Renal pelvis (tissue), 4 donors: ENCODE data around the gene ETV7. TPM values are rescaled to one million over a fixed set of nuclear protein-coding genes. Genes with fewer than 3 reads are reported as not detected.
"Not testable (repeated sequence)": the region's sequence is repeated elsewhere in the genome, so short reads cannot be mapped to it uniquely, and the experiment has no call there.

ENCODE experiments used
- DNase-seq: peaks from one replicate; pipeline ENCODE4 v3.0.0-alpha.2; 2013
- polyA plus RNA-seq, 3 donors: library from polyadenylated mRNA; unstranded; fragments of 120-200 nt; gene quantifications; one replicate each; pipeline ENCODE4 v1.2.1, GENCODE V29; 2013; ENCODE audit not compliant: insufficient read length in 3 of 3

Gene ETV7
- polyA plus RNA-seq, 3 donors = 0.11 to 0.13 TPM; not detected in 1

DNA sequence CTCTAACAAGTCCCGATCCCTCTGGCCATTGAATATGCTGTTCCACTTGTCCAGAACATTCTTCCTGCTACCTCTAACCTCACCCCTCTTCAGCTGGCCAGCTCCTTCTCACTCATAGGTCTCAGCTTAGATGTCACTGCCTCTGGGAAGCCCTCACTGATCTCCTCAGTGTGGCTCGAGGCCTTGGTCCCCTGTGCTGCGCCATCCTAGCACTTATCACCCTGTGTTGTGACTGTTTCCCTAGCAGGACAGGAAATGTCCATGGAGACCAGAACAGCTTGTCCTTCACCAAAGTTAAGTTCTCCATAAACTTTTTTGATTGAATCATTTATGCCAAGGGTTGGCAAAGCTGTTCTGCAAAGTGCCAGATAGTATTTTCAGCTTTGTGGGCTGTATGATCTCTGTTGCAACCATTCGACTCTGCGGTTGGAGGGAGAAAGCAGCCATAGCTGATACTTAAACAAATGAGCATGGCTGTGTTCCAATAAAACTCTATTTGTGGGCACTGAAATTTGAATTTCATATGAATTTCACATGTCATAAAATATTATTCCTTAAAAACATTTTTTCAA lies 44.3 kb downstream of the ETV7 start:
- no peak for DNase-seq

DNA sequence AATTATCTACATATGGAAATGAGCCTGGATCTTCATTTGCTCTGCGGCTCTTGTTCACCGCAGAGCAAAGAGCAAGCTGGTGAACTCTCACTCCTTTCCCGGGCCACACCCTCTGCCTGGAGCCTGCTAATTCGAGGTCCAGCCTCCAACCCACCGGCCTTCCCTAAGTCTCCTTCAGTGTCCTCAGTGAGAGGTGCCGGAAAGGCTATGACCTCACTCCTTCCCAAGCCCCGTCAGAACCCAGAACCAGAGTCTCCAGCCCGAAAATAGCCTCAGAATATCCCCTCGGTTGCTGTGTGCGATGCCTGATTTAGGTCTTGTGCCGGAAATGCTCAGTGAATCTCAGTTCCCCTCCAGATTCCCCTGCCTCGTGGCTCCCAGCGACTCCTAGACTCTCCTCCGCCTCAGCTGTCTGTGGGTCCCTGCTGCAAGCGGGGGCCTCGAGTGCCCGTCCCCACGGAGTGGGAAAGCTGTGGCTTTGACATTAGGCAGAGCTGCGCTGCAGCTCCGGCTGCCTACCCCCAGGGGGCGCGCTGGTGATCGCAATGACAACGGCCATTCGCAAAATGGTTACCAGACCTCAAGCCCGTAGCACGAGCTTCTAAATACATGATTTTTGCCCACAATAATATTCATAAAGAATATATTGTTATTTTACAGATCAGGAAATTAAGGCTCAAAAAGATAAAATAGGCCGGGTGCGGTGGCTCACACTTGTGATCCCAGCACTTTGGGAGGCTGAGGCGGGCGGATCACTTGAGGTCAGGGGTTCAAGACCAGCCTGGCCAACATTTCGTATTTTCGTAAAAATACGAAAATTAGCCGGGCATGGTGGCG lies 46.6 kb downstream of the ETV7 start:
- no peak for DNase-seq

DNA sequence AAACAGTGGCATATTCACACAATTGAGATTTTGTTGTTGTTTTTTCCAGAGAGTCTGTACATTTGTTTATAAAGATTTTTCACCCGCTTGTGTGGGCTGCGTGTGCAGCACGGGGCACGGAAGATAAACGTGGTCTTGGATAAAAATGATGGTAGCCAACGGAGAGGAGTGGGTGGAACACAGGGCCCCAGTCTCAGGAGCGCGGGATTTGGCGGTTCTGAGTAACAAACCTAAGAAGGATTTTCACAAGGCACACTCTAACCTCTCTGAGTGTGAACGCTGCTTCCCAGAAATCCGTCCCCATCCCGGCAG lies 47.2 kb downstream of the ETV7 start:
- DNase-seq = no peak

DNA sequence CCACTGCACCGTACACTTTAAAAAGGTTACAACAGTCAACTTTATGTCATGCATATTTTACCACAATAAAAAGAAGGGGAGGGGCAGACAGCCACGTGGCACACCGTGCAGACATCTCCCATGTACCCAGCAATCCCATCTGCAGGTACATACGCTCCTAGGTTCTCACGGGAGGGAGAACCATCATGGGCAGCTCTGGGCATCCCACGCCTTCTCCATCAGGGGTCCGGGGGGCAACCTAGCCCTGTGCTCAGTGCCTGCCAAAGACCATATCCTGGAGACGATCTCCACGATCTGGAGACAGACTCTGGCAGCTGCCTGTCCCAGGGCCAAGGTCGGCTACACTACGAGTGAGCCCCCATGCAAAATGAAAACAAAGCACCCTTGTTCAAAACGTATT lies 48.3 kb downstream of the ETV7 start:
- no peak for DNase-seq

DNA sequence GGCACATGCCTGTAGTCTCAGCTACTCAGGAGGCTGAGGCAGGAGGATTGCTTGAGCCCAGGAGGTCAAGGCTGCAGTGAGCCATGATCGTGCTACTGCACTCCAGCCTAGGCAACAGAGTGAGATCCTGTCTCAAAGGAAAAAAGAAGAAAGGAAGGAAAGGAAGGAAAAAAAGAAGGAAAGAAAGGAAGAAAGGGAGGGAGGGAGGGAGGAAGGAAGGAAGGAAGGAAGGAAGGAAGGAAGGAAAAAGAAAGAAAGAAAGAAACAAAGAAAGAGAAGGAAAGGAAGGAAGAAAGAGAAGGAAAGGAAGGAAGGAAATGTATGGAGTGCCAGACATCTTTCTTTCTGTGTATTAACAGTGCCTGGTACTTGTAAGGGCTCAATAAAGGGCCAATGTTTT lies 49.2 kb downstream of the ETV7 start:
- DNase-seq = not testable (repeated sequence)

DNA sequence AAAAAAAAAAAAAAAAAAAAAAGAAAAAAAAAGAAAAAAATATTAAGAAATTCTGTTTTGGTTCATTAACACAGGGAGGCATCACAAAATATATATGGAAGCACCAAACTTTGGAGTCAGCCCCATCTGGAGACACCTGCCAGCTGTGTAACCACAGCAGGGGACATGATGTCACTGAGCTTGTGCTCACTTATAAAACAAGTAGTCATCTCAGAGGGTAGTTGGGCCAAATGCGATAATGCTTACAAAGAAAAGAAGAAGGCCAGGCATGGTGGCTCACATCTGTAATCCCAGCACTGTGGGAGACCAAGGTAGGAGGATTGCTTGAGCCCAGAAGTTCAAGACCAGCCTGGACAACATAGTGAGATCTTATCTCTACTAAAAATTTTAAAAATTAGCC lies 49.7 kb downstream of the ETV7 start:
- no peak for DNase-seq

DNA sequence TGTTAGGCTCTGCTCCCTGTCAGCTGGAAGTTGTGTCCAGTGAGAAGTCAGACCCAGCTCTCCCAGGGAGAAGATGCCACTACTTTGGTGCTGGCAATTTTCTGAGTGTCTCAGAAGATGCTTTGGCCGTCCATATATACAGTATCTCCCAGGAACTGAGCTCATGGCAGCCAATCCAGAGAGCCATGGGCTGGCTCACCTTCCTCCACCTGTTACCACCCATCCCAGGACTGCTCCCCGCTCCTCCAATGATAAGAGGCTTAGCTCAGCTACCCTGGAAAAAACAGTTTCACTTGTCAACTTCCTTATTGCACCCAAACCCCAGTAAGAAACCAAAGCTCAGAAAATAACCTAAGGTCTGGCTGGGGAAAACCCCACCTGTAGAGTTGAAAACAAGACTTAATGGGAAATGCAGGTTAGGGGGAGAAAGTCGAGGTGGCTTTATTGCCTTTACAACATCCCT lies 50.7 kb downstream of the ETV7 start, which contains the start of gene BNIP5:
Gene BNIP5, minus strand, starts transcription at position 110 of the 463 bp plus-strand sequence. CDS start 6,198 bp downstream, outside the sequence.
- DNase-seq = no peak

DNA sequence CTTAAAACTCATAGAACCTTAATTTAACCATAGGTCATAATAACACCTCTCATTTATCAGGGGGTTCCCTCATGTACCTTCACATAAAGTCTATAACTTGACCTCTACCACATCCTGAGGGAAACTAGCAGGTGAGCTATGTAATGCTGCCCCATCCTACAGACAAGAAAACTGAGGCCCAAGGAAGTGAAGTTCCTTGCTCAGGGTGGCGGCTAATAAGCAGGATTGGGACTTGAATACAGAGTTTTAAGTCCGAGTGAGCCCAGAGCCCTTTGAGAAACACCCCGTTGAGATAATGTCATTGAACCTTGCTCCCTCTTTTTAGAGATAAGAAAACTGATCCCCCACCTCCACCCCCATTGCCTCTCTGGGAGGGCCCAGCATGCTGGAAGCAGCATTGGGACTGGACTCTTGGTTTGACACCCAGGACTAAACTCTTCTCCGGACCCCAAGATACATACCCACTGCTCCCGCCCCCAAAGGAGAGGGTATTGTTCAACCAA lies 51.2 kb downstream of the ETV7 start:
- DNase-seq = no peak

DNA sequence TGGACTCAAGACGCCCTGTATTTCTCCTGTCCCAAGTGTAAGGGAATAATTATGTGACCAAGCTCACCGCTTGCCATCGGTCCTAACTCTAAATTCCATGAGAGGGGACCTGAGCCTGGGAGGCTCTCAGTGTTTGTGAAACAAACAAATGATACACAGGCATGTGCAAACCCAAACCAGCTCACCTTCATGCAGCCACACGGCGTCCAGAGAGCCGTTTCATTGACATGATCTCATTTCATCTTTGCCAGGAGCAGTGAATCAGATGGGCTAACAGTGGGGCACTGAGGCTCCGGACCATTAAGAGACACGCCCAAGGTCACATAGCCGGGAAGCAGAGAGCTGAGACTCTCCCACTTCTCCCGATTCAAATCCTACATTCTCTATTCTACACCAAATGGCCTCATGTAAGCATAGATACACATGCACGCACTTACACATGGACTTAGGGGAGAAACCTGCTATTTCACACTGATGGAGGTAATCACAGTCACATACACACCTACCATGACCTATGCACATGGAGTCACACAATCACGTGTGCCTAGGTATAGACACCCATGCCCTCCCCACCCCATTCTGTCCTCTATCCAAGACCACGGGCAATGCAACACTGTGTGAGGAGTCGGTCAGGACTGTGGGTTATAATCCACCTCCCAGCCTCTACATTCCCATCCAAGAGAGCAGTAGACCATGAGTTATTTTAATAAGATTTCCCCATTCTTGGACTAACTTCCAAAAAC lies 51.8 kb downstream of the ETV7 start:
- DNase-seq = no peak

DNA sequence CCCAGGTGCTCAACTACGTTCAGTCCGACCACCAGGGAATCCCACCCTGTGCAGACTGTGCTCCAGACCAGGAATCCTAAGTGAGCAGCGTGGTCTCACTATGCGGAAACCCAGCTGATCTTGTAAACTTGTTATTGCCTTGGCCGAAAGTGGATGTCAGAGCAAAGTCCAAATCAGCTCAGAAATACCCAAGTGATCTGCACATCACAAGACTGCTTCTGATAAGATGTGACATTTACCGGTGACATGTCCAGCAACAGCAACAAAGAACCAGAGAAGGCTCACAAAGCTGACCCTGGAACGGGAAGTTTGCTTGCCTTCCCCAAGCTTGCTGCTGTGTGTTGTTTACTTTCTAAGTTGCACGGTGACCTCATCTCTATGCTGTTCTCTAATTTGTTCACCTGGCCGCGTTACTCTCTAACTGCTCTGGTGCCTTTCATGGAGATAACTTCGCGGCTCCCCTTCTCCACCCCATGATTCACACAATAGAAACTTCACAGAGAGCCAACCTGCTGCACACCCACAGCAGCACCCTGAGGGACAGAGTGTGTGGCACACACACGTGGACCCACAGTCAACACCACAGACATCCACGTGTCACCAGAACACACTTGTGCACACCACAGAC lies 52.5 kb downstream of the ETV7 start:
- DNase-seq = no peak

DNA sequence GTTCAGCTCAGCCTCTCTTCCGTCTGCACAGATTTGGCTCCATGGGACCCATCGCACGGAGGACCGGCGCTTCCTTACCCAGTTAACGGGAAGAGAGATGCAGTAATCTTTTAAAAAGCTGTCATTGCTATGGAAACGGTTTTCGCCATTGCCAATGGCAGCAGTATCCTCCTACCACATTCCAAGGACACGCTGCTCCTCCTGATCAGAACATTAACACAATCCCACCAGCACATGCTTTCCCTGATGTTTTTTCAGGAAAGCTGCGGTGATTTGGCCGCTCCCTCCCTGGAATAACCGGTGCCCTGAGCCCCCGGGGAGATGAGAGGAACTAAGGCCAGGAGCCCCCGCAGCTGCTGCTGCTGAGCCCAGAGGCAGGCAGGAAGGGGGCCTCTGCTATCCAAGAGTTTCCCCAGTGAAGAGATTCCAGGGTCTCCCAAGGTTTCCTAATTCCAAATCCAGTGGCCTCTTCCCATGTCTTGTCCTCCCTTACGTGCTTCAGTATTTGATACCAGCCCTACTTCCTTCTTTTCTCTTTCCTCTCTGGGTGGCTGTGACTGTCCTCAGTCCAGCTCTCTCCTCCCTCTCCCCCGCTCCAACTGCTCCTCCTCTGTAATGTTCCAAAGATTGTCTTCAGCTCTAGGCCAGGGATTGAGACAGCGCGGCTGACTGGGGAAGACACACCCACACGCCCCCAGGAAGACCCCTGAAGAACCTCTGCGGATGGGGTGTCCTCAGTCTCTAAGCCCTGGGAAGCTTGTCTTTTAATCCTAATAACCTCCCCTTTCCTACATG lies 53.3 kb downstream of the ETV7 start:
- DNase-seq = no peak

DNA sequence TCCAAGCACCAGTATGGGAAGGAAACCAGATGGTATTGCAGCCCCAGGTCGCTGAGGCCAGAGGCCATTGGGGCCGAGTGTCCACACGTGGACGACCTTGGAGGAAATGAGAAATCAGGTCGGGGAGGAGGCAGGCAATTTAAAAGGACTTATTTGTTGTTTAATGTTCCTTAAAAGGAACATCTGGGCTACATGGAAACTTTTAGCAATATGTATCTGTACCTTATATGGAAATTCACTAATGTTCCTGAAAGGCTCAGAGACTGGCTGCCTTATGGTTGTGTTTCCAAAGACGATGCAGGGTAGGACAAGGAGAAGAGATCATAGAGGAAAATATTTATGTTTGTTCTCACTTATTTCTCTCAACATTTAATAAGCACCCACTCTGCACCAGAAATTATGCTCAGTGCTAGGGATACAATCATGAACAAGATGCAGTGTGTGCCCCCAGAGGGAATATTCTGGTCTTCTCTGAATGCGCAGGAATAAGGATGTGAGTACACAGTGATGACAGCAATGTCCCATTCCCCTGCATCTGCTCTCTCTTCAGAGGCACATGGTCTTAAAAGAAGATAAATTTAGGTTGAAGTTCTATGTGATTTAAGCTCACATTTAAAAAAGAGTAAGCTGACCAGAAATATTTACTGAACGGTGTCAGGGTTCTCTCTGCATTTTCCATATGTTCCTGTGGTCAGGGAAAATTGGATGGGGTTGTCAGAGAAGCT lies 54.1 kb downstream of the ETV7 start:
- DNase-seq = no peak

DNA sequence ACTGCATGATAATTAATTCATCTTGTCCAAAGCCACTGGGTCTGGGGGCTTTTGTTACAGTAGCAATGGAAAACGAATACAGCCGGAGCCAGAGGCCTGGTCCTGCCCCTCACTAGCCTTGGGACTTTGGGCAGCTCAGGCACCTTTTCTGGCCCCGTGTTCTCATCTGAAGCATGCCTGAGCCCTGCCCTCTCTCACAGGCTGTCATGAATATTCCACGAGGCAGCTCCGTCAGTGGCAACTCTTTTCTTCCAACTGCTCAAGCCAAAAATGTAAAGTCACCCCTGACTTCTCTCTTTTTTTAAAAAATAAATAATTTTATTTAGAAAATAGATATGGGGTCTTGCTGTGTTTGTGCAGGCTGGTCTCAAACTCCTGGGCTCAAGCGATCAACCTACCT lies 56.1 kb downstream of the ETV7 start:
- DNase-seq = no peak

DNA sequence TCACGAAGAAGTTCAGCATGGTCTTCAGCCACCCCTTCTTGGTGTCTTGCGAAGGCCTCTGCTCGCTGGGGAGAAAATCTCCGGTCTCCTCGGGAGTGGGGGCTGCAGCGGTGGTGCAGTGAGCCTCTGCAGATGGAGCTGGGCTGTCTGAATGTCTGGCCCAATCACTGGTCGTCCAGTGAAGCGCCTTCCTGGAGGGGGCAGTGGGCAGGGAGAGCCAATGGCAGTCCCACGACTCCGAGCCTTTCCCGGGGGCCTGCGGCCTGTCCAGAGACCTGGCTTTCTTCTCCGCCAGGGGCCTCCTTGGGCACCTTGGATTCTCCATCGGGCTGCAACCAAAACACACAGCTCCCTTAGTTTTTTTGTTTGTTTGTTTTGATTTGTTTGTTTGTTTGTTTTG lies 57.1 kb downstream of the ETV7 start:
- DNase-seq = no peak

DNA sequence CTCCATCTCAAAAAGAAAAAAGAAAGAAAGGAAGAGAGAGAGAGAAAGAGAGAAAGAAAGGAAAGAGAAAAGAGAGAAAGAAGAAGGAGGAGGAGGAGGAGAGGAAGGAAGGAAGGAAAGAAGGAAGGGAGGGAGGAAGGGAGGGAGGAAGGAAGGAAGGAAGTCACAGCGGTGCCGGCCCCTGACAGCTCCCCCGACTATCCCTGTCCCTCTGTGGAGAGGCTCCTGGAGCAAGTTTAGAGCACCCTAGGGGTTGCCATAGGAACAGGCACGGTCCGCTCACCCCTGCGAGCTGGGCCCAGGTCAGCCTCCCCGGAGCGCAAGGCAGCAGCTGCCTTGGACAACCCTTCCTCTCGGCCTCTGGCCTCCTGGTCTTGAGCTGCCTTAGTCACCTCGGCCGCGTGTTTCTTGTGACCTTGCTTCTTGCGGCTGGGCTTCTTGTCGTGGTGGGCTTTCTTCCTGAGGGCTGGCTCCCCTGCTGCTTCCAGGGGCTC lies 57.6 kb downstream of the ETV7 start:
- DNase-seq = no peak

DNA sequence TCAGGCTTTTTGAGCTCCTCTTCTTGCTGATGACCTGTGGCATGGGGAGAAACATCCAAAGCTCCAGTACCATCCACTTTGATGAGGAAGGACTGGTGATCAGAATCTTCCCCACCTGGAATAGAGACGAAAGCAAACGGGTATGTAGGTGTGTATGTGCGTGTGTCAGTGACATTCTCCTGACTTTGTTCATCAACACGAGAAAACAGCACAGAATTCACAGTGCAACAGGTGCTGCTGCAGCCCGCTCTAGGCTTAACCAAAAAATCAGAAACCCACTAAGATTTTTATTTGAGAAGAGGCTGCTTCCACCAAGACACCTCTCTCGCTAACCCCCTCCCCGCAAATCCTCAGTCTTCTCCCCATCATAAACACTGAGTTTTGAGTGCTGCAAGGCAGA lies 58.9 kb downstream of the ETV7 start:
- DNase-seq = no peak

DNA sequence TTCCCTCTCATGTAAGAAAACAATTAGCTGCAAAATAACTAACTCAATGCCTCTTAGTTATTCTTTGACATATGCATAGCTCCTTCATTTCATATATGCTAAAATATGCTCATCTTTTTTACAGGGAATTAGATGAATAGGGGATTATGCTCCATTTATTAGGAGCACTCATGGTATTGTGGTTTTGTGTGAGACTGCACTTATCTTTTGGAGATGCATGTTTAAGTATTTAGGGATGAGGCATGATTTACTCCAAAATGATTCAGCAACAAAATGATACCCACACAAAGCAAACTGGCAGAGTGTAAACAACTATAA lies 59.6 kb downstream of the ETV7 start:
- DNase-seq = no peak

DNA sequence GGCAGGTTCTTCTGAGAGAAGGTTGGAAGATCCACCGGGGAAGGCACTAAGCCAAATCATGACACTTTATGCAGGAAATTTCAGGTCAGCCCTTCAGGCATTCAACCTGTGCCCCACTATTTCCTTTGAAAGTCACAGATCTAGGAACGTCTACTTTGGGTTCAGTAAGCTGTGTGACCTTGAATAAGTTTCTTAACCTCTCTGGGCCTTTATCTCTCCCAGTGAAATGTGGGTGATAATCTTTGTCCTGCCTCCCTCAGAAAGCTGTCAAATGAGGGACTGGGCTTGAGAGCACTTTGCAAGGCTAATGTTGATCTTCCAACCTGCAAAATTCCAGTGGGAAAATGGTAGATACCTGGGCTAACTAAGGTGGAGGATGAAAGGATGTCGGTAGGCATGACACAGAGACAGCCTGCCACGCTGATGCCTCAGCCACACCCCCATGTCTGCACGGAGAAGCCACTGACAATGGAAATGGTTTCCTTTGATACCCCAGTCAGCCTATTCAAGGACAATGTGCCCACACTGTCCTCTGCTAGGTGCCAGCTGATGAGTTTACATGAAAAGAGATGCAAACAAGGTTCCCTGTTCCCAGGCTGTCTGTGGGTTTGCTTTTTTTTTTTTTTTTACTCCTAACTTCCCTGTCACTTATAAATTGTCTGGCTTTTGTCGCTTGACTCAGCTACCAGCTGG lies 60.1 kb downstream of the ETV7 start:
- no peak for DNase-seq

DNA sequence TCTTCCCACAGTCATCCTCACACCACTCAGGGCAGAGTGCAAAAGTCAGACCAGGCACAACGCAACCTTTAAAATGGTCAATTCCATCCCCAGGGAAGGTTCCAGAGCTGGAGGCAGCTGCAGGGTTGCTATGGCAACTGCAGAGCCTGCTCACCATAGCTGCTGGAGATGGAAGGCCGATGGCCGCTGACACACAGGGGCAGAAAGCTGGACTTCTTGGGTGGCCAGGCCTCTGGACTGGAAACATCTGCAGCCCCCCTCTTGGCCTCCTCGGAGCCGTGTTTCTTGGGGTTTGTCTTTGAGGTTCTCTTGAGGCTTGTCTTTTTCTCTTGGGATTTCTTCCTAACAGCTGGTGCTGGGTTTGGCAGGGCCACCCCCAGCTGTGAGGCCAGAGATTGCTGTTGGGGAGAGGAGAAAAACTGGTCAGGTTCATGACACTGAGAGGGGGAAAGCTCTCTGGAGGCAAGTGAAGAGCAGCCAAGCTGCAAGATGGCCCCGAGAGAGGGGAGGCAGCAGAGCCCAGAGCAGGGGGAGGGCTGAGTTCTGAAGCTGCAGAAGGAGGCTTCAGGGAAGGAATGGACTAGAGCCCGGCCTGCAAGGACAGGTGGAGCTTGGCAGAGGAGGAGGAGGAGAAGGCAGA lies 61.0 kb downstream of the ETV7 start:
- DNase-seq = peak; percentile 61

DNA sequence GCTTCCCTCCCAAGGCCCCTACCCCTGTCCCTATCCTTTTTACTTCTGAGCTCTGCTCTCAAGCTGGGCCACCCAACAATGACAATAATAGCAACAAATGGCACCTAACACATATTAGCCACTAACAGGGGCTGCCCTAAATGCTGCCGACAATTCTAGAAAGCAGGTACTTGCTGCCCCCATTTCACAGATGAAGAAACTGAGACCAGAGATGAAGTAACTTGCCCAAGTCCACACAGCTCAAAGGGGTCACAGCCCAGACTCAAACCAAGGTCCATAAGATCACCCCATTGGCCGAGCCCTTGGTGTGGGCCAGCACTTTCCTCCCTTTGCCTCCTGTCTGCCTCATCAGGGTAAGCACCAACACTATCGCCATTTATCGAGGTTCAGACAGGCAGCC lies 62.8 kb downstream of the ETV7 start:
- no peak for DNase-seq
